A549 (cell line): ENCODE results near the gene POR.

Experiments used
- BHLHE40 ChIP-seq: IDR thresholded peaks from 2 replicates; pipeline ENCODE4 v1.6.1; 2012; ENCODE audit warnings: low read depth, low read length, inconsistent platforms
- MAFK ChIP-seq: fragments of 450-650 bp; IDR thresholded peaks from 2 replicates; pipeline ENCODE4 v1.6.1; 2014; ENCODE audit not compliant: partially characterized antibody
- NR3C1 ChIP-seq: fragments of >200 bp; sonication (Bioruptor Twin); formaldehyde crosslinking; IDR thresholded peaks from 3 replicates; pipeline ENCODE4 v1.6.1; 2017
- TF ChIP-seq, protein P1 (sequence below): fragments of >200 bp; sonication (Bioruptor Twin); formaldehyde crosslinking; IDR thresholded peaks from 3 replicates; pipeline ENCODE4 v1.5.1; 2016

- no peak for TF ChIP-seq NR3C1
- TF ChIP-seq MAFK, result no peak
- TF ChIP-seq, protein P1, sequence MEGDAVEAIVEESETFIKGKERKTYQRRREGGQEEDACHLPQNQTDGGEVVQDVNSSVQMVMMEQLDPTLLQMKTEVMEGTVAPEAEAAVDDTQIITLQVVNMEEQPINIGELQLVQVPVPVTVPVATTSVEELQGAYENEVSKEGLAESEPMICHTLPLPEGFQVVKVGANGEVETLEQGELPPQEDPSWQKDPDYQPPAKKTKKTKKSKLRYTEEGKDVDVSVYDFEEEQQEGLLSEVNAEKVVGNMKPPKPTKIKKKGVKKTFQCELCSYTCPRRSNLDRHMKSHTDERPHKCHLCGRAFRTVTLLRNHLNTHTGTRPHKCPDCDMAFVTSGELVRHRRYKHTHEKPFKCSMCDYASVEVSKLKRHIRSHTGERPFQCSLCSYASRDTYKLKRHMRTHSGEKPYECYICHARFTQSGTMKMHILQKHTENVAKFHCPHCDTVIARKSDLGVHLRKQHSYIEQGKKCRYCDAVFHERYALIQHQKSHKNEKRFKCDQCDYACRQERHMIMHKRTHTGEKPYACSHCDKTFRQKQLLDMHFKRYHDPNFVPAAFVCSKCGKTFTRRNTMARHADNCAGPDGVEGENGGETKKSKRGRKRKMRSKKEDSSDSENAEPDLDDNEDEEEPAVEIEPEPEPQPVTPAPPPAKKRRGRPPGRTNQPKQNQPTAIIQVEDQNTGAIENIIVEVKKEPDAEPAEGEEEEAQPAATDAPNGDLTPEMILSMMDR, result no peak
- no peak for TF ChIP-seq BHLHE40
Observed at GRCh38 chr7:75979759-75980429, 64.9 kb downstream of the POR start.
